Mesenchymal stem cell (in vitro differentiated cells and primary cell): ENCODE results near the gene GARIN5B.

Experiments used
- DNase-seq: peaks from one replicate; pipeline ENCODE4 v3.0.0-alpha.2; 2013
- H2AFZ ChIP-seq: one replicate; pipeline ENCODE4 v1.6.1; 2013; ENCODE audit warnings: low read depth, mild to moderate bottlenecking, control low read depth, inconsistent platforms, low read length, moderate library complexity
- H2AK5ac ChIP-seq: 2 replicates; pipeline ENCODE4 v1.6.1; 2013; ENCODE audit warnings: low read length, moderate library complexity, mild to moderate bottlenecking, inconsistent platforms; ENCODE audit not compliant: severe bottlenecking
- H2BK120ac ChIP-seq: one replicate; pipeline ENCODE4 v1.6.1; 2013; ENCODE audit warnings: low read depth, mild to moderate bottlenecking, inconsistent platforms, low read length, moderate library complexity
- H2BK12ac ChIP-seq, 2 experiments: one replicate each; pipeline ENCODE4 v1.6.1; 2013; ENCODE audit warnings: inconsistent platforms in 2 of 2, low read length in 2 of 2, mild to moderate bottlenecking in 2 of 2, moderate library complexity in 2 of 2, control low read depth in 1 of 2
- H2BK15ac ChIP-seq: one replicate; pipeline ENCODE4 v1.6.1; 2013; ENCODE audit warnings: mild to moderate bottlenecking, low read depth, inconsistent platforms; ENCODE audit not compliant: poor library complexity, severe bottlenecking
- H2BK5ac ChIP-seq: 2 replicates; pipeline ENCODE4 v1.6.1; 2013; ENCODE audit warnings: low read depth, mild to moderate bottlenecking, low read length, control low read depth, inconsistent platforms; ENCODE audit not compliant: poor library complexity, severe bottlenecking
- H3K14ac ChIP-seq, 2 experiments: one replicate each; pipeline ENCODE4 v1.6.1; 2013; ENCODE audit warnings: inconsistent platforms in 2 of 2, low read length in 2 of 2, control low read depth in 1 of 2, mild to moderate bottlenecking in 1 of 2, moderate library complexity in 1 of 2
- H3K18ac ChIP-seq, 2 experiments: one replicate each; pipeline ENCODE4 v1.6.1; 2013; ENCODE audit warnings: inconsistent platforms in 2 of 2, low read length in 2 of 2, control low read depth in 1 of 2, low read depth in 1 of 2, mild to moderate bottlenecking in 1 of 2
- H3K23ac ChIP-seq, 2 experiments: one replicate each; pipeline ENCODE4 v1.6.1; 2013; ENCODE audit warnings: inconsistent platforms in 2 of 2, low read length in 2 of 2, mild to moderate bottlenecking in 2 of 2, moderate library complexity in 2 of 2, control low read depth in 1 of 2
- H3K27ac ChIP-seq: 2 replicates; pipeline ENCODE4 v1.5.1; 2013; ENCODE audit warnings: mild to moderate bottlenecking, moderate library complexity, low read length, control low read depth, inconsistent platforms; ENCODE audit not compliant: poor library complexity, severe bottlenecking
- H3K27me3 ChIP-seq, 2 experiments: 2 replicates each; pipeline versions ENCODE4 v1.6.1 to v1.7.0; 2013; ENCODE audit warnings: low read length in 2 of 2, mild to moderate bottlenecking in 2 of 2, moderate library complexity in 2 of 2, control low read depth in 1 of 2, inconsistent platforms in 1 of 2; ENCODE audit not compliant: control insufficient read depth in 1 of 2, insufficient read depth in 1 of 2
- H3K36me3 ChIP-seq, 2 experiments: 2 replicates each; pipeline versions ENCODE4 v1.6.1 to v1.7.0; 2013; ENCODE audit warnings: low read length in 2 of 2, control low read depth in 1 of 2, inconsistent platforms in 1 of 2, low read depth in 1 of 2, mild to moderate bottlenecking in 1 of 2; ENCODE audit not compliant: insufficient read depth in 2 of 2, control insufficient read depth in 1 of 2
- H3K4ac ChIP-seq, 2 experiments: one replicate each; pipeline ENCODE4 v1.6.1; 2013; ENCODE audit warnings: inconsistent platforms in 2 of 2, low read length in 2 of 2, mild to moderate bottlenecking in 2 of 2, moderate library complexity in 2 of 2, control low read depth in 1 of 2, low read depth in 1 of 2
- H3K4me1 ChIP-seq: 2 replicates; pipeline ENCODE4 v1.6.1; 2013; ENCODE audit warnings: low read depth, low read length, control low read depth; ENCODE audit not compliant: control insufficient read depth, insufficient read depth
- H3K4me2 ChIP-seq: 2 replicates; pipeline ENCODE4 v1.6.1; 2013; ENCODE audit warnings: low read length, mild to moderate bottlenecking, inconsistent platforms; ENCODE audit not compliant: poor library complexity, severe bottlenecking
- H3K4me3 ChIP-seq, 2 experiments: 2 replicates each; pipeline versions ENCODE4 v1.5.1 to v1.7.0; 2013; ENCODE audit warnings: low read length in 2 of 2, mild to moderate bottlenecking in 2 of 2, control low read depth in 1 of 2, low read depth in 1 of 2; ENCODE audit not compliant: insufficient read depth in 1 of 2
- H3K79me1 ChIP-seq: replicated peaks from 2 replicates; pipeline ENCODE4 v1.6.1; 2013; ENCODE audit warnings: mild to moderate bottlenecking, control low read depth, low read length, inconsistent platforms; ENCODE audit not compliant: poor library complexity, severe bottlenecking
- H3K9ac ChIP-seq: 2 replicates; pipeline ENCODE4 v1.7.0; 2013; ENCODE audit warnings: mild to moderate bottlenecking, low read length, moderate library complexity
- H3K9me3 ChIP-seq: 2 replicates; pipeline ENCODE4 v1.7.0; 2013; ENCODE audit warnings: mild to moderate bottlenecking, low read length; ENCODE audit not compliant: control insufficient read depth
- H4K8ac ChIP-seq: one replicate; pipeline ENCODE4 v1.6.1; 2013; ENCODE audit warnings: inconsistent platforms, mild to moderate bottlenecking, low read length, moderate library complexity
- H4K91ac ChIP-seq: one replicate; pipeline ENCODE4 v1.6.1; 2013; ENCODE audit warnings: mild to moderate bottlenecking, low read length, inconsistent platforms
- WGBS: methylation state at CpG from one replicate; pipeline ENCODE4 v1.1.7; 2013; ENCODE audit warnings: mixed read lengths; 5-methylcytosine and 5-hydroxymethylcytosine counted together

Gene GARIN5B

GRCh38 chr19:55383279-55384130 is 20.4 kb upstream of the GARIN5B start:
- Histone ChIP-seq H2BK15ac (no peak overlapping the region), H3K4me1 (peaks cover 31% of the 10 kb centered on the region), H2BK120ac (no peak overlapping the region), H3K14ac (no peak overlapping the region), H2BK5ac (no peak overlapping the region), H3K79me1 (peaks cover 8% of the 10 kb centered on the region), H3K4ac (peak overlapping the region; percentile 47 to 76), H3K4me3 (peak overlapping the region; percentile 58 to 98), H3K36me3 (peaks cover 18% of the 10 kb centered on the region in 2 experiments), H3K9me3 (no peaks in the 10 kb centered on the region), H3K4me2 (peak overlapping the region; percentile 76), H3K23ac (no peak overlapping the region), H3K9ac (peak overlapping the region; percentile 60), H2AFZ (peak overlapping the region; percentile 66), H2BK12ac (no peak overlapping the region), H2AK5ac (no peak overlapping the region), H3K27me3 (peaks cover 0 to 8% of the 10 kb centered on the region in 2 experiments), H3K18ac (peak overlapping the region; percentile 61 to 74), H3K27ac (no peak overlapping the region), H4K8ac (peak overlapping the region; percentile 92), H4K91ac (peak overlapping the region; percentile 52)
- WGBS: 16% methylated on average over 28 of the region's 88 CpGs
- DNase-seq: peak; percentile 75

- H2BK12ac ChIP-seq: no peak overlapping the region
- H3K27me3 ChIP-seq: peaks cover 0 to 12% of the 10 kb centered on the region in 2 experiments
- H3K23ac ChIP-seq: no peak overlapping the region
- peaks cover 9% of the 10 kb centered on the region in 2 experiments for H3K36me3 ChIP-seq
- 100% methylated on average over 3 of the region's 3 CpGs for WGBS
- H3K27ac ChIP-seq: no peak overlapping the region
- H3K4me2 ChIP-seq: no peak overlapping the region
- DNase-seq: no peak
- H2BK5ac ChIP-seq: no peak overlapping the region
- peaks cover 8% of the 10 kb centered on the region for H3K79me1 ChIP-seq
- H4K91ac ChIP-seq: no peak overlapping the region
- H4K8ac ChIP-seq: no peak overlapping the region
- no peak overlapping the region for H3K4ac ChIP-seq
- H3K4me1 ChIP-seq: peaks cover 26% of the 10 kb centered on the region
- no peak overlapping the region for H2BK15ac ChIP-seq
- H3K9ac ChIP-seq: no peak overlapping the region
- H3K9me3 ChIP-seq: no peaks in the 10 kb centered on the region
- no peak overlapping the region for H2AFZ ChIP-seq
- no peak overlapping the region for H2BK120ac ChIP-seq
- H3K14ac ChIP-seq: no peak overlapping the region
- no peak overlapping the region for H3K18ac ChIP-seq
- no peak overlapping the region for H3K4me3 ChIP-seq
- H2AK5ac ChIP-seq: no peak overlapping the region
Observed at GRCh38 chr19:55382522-55383054, 19.5 kb upstream of the GARIN5B start.

- Histone ChIP-seq H3K9me3 (no peaks in the 10 kb centered on the region), H3K4me2 (no peak overlapping the region), H2BK120ac (no peak overlapping the region), H3K4me3 (no peak overlapping the region), H3K27me3 (peaks cover 0 to 16% of the 10 kb centered on the region in 2 experiments), H4K8ac (no peak overlapping the region), H3K4ac (no peak overlapping the region), H2AK5ac (no peak overlapping the region), H3K9ac (no peak overlapping the region), H4K91ac (no peak overlapping the region), H3K23ac (no peak overlapping the region), H3K27ac (no peak overlapping the region), H3K14ac (no peak overlapping the region), H2BK15ac (no peak overlapping the region), H2BK5ac (no peak overlapping the region), H3K79me1 (peaks cover 8% of the 10 kb centered on the region), H3K4me1 (peaks cover 25% of the 10 kb centered on the region), H2AFZ (no peak overlapping the region), H2BK12ac (no peak overlapping the region), H3K36me3 (peaks cover 3% of the 10 kb centered on the region in 2 experiments), H3K18ac (no peak overlapping the region)
- no peak for DNase-seq
- WGBS: 94% methylated on average over 5 of the region's 5 CpGs
Observed at GRCh38 chr19:55382013-55382412, 19.0 kb upstream of the GARIN5B start.

- H3K4me3 ChIP-seq: no peak overlapping the region
- H4K8ac ChIP-seq: no peak overlapping the region
- H2BK12ac ChIP-seq: no peak overlapping the region
- H3K9ac ChIP-seq: no peak overlapping the region
- H4K91ac ChIP-seq: no peak overlapping the region
- H3K18ac ChIP-seq: no peak overlapping the region
- no peak overlapping the region for H2BK5ac ChIP-seq
- no peak overlapping the region for H2BK15ac ChIP-seq
- H3K27ac ChIP-seq: no peak overlapping the region
- no peaks in the 10 kb centered on the region for H3K36me3 ChIP-seq
- no peak overlapping the region for H2AK5ac ChIP-seq
- no peak overlapping the region for H2BK120ac ChIP-seq
- H3K9me3 ChIP-seq: no peaks in the 10 kb centered on the region
- WGBS: 58% methylated on average over 10 of the region's 11 CpGs
- DNase-seq: no peak
- no peak overlapping the region for H3K14ac ChIP-seq
- H2AFZ ChIP-seq: no peak overlapping the region
- H3K27me3 ChIP-seq: peaks cover 0 to 23% of the 10 kb centered on the region in 2 experiments
- H3K4ac ChIP-seq: no peak overlapping the region
- no peak overlapping the region for H3K23ac ChIP-seq
- H3K4me2 ChIP-seq: no peak overlapping the region
- peaks cover 4% of the 10 kb centered on the region for H3K79me1 ChIP-seq
- peaks cover 39% of the 10 kb centered on the region for H3K4me1 ChIP-seq
Observed at GRCh38 chr19:55379174-55379573, 16.1 kb upstream of the GARIN5B start.
